Activated T-helper 1 cell treated with anti-CD3 and anti-CD28 coated beads, Interleukin-12 subunit alpha, Interleukin-12 subunit beta, Interleukin-2, Interleukin-4 antibody, amounts not matched to agents 30 ng/mL and 10 ng/mL and 1 ng/mL, durations not matched to agents 14 hours and 24 hours and 36 hours (primary cell): Measurements from ENCODE around the gene SNX7. TPM values are rescaled to one million over a fixed set of nuclear protein-coding genes. Genes with fewer than 3 reads are reported as not detected.

Experiments
- DNase-seq: peaks from one replicate; pipeline ENCODE4 v3.0.0; 2021; ENCODE audit warnings: low spot score
- H3K27ac Mint-ChIP-seq: one replicate; pipeline ENCODE4 v1.8.0; 2021; ENCODE audit warnings: mild to moderate bottlenecking, mixed read lengths
- H3K27me3 Mint-ChIP-seq: one replicate; pipeline ENCODE4 v1.8.0; 2022; ENCODE audit warnings: mild to moderate bottlenecking, moderate library complexity, mixed read lengths; ENCODE audit not compliant: insufficient read depth
- H3K36me3 Mint-ChIP-seq: one replicate; pipeline ENCODE4 v1.8.0; 2021; ENCODE audit warnings: low read depth, mixed read lengths
- H3K4me1 Mint-ChIP-seq: one replicate; pipeline ENCODE4 v1.8.0; 2021; ENCODE audit warnings: low read depth, mixed read lengths
- H3K4me3 Mint-ChIP-seq: one replicate; pipeline ENCODE4 v1.8.0; 2021; ENCODE audit warnings: mild to moderate bottlenecking, moderate library complexity, mixed read lengths
- H3K9me3 Mint-ChIP-seq: one replicate; pipeline ENCODE4 v1.8.0; 2021; ENCODE audit warnings: mixed read lengths
- intact Hi-C: fragments of 100-400 bp; cut with micrococcal nuclease; formaldehyde crosslinking; loops from one replicate; pipeline ENCODE4 v1.15.1; 2024
- total RNA-seq: library from RNA; stranded (reverse); gene quantifications from 2 replicates; pipeline ENCODE4 v1.2.3, GENCODE V29; 2022

The SNX7 gene, protein sequence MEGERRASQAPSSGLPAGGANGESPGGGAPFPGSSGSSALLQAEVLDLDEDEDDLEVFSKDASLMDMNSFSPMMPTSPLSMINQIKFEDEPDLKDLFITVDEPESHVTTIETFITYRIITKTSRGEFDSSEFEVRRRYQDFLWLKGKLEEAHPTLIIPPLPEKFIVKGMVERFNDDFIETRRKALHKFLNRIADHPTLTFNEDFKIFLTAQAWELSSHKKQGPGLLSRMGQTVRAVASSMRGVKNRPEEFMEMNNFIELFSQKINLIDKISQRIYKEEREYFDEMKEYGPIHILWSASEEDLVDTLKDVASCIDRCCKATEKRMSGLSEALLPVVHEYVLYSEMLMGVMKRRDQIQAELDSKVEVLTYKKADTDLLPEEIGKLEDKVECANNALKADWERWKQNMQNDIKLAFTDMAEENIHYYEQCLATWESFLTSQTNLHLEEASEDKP
- total RNA-seq, result not detected in 2 replicates

DNA sequence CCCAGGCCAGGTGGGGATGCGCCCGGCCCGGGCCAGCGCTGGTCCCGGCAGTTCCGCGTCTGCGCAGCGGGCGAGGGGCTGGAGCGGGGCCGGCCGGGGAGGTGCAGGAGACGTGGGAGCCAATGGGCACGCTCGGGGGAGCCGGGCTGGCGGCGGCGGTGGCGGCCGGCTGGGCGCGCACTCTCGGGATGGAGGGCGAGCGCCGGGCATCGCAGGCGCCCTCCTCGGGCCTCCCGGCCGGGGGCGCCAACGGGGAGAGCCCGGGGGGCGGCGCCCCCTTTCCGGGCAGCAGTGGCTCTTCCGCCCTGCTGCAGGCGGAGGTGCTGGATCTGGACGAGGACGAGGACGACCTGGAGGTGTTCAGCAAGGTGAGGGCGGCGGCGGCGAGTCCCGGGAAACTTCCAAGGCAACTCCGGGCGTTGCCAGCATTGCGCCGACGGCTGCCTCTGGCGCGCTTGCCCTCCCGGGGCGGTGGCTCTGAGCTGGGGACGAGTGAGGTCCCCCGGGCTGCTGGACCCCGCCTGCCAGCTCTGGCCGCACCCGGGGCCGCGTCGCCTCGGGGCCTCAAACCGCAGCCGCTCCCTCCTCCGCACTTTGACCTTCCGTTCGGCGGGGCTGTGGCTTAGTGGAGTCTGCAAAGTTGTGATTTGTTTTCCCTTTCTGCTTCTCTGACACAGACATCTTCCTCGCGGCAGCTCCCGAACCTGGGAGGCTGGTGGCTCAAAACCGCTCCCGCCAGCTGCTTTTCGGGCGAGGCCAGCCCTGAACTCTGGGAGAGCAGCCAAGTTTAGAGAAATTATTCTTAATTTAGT is at the start of gene SNX7:
TSS of gene SNX7 (plus strand) at position 178 of the 812 bp plus-strand sequence. CDS start at position 189, 11 bp downstream.
- H3K27me3 Mint-ChIP-seq, result peaks cover 31% of the 10 kb centered on the region
- peak within 1 kb of the TSS; percentile 70 for H3K4me3 Mint-ChIP-seq
- no peaks in the 10 kb centered on the region for H3K36me3 Mint-ChIP-seq
- peaks cover 11% of the 10 kb centered on the region for H3K4me1 Mint-ChIP-seq
- intact Hi-C loops, result no loop called here
- no peak for DNase-seq
- no peaks in the 10 kb centered on the region for H3K9me3 Mint-ChIP-seq
- H3K27ac Mint-ChIP-seq, result no peak within 1 kb of the TSS

DNA sequence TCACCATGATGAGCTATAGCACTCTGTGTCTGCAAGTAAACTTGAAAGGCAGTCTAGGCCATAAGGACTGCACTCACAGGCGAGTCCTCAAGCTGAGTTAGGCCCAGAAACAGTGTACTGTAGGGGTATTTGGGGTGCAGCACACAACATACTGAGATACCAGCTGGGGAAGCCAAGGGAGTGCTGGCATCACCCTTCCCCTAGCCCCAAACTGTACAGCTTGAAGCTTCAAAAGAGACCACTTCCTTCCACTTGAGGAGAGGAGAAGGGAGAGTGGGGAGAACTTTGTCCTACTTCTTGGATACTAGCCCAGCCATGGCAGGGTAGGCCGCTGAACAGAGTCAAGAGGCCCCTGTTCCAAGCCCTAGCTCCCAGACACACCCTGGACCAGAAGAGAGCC is 24.2 kb upstream of the SNX7 start:
- Mint-ChIP-seq H3K36me3 (no peaks in the 10 kb centered on the region), H3K9me3 (peaks cover 7% of the 10 kb centered on the region), H3K4me3 (no peak overlapping the region), H3K27me3 (no peaks in the 10 kb centered on the region), H3K4me1 (no peaks in the 10 kb centered on the region), H3K27ac (no peak overlapping the region)
- intact Hi-C loops, result no loop called here
- no peak for DNase-seq

DNA sequence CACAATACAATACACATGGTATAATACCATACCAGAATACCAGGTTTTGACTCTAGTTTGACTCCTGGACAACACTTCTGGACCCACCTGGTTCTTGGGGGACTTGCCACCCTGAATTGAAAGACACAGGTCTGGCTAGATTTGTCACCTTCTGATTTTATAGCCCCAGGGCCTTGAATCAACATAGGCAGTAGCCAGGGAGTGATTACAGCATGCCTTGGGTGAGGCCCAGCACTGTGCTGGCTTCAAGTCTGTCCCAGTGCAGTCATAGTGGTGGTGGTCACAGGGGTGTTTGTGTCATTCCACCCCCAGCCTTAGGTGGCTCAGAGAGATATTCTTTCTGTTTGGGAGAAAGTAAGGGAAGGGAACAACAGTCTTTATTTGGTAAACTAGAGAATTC is 23.3 kb upstream of the SNX7 start:
- H3K4me3 Mint-ChIP-seq, result no peak overlapping the region
- H3K9me3 Mint-ChIP-seq, result peaks cover 7% of the 10 kb centered on the region
- no peak overlapping the region for H3K27ac Mint-ChIP-seq
- no peaks in the 10 kb centered on the region for H3K36me3 Mint-ChIP-seq
- no peaks in the 10 kb centered on the region for H3K4me1 Mint-ChIP-seq
- intact Hi-C loops, result no loop called here
- no peaks in the 10 kb centered on the region for H3K27me3 Mint-ChIP-seq
- DNase-seq, result no peak

DNA sequence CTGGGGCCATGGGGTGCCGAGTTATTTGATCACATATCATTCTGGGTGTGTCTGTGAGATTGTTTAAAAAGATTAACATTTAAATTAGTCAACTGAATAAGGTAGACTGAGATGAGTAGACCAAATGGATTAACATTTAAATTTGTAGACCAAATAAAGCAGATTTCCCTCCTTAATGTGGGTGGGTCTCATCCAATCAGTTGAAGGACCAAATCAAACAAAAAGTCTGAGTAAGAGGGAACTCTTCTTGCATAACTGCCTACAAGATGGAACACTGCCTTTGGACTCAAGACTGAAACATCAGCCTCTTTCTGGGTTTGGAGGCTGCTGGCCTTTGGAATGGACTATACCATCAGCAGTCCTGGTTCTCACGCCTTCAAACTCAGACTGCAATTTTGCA is 17.0 kb upstream of the SNX7 start:
- peaks cover 7% of the 10 kb centered on the region for H3K9me3 Mint-ChIP-seq
- H3K27ac Mint-ChIP-seq, result no peak overlapping the region
- no peaks in the 10 kb centered on the region for H3K36me3 Mint-ChIP-seq
- no peaks in the 10 kb centered on the region for H3K27me3 Mint-ChIP-seq
- intact Hi-C loops, result no loop called here
- DNase-seq, result no peak
- H3K4me3 Mint-ChIP-seq, result no peak overlapping the region
- no peaks in the 10 kb centered on the region for H3K4me1 Mint-ChIP-seq

DNA sequence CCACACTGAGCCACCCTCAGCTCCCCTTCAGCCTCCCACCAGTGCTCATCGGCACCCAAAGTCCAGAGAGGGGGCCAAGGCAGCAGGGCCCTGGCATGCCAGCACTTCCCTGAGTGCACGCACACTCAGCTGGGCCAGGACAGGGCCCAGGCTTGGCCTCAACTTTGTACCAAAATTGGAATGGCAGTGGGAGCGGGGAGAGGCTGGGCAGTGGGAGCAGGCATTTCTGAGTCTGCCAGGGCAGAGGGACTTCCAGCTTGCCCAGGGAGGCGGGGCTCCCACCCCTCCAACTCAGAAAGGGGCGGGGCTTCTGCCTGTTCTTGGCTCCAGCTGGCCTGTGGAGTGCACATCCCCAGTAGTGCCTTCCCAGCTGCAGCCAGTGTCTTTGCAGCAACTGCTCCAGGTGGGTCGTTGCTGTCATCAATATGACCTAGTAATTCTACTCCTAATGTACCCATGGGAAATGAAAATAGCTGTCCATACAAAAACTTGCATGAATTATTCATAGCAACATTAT is 10.3 kb upstream of the SNX7 start:
- DNase-seq, result no peak

DNA sequence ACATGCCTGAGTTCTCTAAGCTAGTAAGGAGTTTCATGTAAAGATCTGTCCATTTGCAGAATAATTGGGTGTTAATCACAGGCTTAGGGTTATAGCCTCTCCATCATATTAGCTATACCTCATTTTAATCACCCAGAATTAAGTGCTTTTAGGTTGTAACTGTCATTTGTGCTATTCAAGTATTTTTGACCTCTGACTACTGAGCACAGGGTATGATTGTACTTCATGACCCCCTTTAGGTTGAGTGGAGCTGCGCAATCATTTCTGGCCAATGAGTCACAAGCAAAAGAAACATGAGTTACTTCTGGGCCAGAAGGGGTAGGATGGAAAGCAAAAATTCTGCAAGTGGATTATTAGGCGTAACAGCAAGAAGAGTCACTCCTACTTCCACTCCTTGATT is 8.4 kb upstream of the SNX7 start:
- Mint-ChIP-seq H3K27ac (no peak overlapping the region), H3K4me1 (no peaks in the 10 kb centered on the region), H3K9me3 (no peaks in the 10 kb centered on the region), H3K27me3 (peaks cover 2% of the 10 kb centered on the region), H3K36me3 (no peaks in the 10 kb centered on the region), H3K4me3 (no peak overlapping the region)
- intact Hi-C loops, result no loop called here
- no peak for DNase-seq

More for the DNA sequence above, 10.3 kb upstream of the SNX7 start:
- no peaks in the 10 kb centered on the region for H3K36me3 Mint-ChIP-seq
- intact Hi-C loops, result no loop called here
- H3K4me3 Mint-ChIP-seq, result no peak overlapping the region
- H3K4me1 Mint-ChIP-seq, result no peaks in the 10 kb centered on the region
- no peak overlapping the region for H3K27ac Mint-ChIP-seq
- H3K27me3 Mint-ChIP-seq, result no peaks in the 10 kb centered on the region
- no peaks in the 10 kb centered on the region for H3K9me3 Mint-ChIP-seq

DNA sequence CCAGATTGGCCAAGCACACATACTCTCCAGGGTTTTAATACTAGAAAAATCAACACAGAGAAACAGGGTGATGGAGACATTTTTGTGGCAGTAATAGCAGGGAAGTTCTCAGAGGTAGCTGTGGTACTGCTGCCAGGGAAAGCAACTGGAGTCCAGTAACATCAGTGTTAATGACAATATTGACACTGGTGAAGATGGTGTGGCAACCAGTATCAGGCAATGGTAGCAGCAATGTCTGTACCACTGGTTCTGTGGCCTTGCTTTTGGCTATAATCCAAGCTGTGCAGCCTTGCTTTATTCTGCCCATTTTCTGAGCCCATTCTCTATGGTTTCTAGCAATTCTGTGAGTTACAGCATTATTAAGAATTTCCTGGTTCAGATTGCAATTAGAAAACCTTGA is 1.6 kb upstream of the SNX7 start:
- Mint-ChIP-seq H3K9me3 (no peaks in the 10 kb centered on the region), H3K27me3 (peaks cover 31% of the 10 kb centered on the region), H3K4me3 (no peak overlapping the region), H3K36me3 (no peaks in the 10 kb centered on the region), H3K27ac (peak overlapping the region; percentile 47), H3K4me1 (peaks cover 11% of the 10 kb centered on the region)
- no peak for DNase-seq
- intact Hi-C loops, result no loop called here

DNA sequence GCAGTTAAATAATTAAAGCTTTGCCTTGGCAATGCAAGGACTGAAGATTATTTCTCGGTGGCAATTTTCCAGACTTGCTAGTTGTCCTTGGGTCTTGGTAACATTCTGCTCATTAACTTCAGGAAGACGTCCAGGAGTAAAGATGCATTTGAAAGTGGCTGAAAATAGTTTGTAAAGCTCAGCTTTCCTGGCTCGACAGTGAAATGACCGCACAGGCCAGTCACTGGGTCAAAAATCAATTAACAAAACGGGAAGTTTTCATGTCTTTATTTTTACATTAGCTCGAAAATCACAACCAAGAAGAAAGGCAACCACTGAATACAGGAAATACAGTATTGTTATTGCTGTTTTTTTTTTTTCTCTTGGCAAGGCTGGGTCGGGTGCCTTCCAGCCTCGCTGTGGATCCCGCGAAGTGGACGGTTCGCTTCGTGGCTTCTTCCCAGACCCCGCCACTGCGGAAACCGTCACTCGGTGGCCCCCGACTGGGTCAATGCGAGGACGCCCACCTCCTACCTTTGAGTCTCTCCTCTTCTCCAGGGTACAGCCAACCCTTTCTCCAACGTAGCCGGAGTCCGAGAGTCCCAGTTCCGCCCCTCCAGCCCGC is 479 bp upstream of the SNX7 start:
- Mint-ChIP-seq H3K4me3 (peak overlapping the region; percentile 61), H3K4me1 (peaks cover 11% of the 10 kb centered on the region), H3K9me3 (no peaks in the 10 kb centered on the region), H3K36me3 (no peaks in the 10 kb centered on the region), H3K27me3 (peaks cover 31% of the 10 kb centered on the region), H3K27ac (no peak overlapping the region)
- intact Hi-C loops, result no loop called here
- DNase-seq, result no peak

DNA sequence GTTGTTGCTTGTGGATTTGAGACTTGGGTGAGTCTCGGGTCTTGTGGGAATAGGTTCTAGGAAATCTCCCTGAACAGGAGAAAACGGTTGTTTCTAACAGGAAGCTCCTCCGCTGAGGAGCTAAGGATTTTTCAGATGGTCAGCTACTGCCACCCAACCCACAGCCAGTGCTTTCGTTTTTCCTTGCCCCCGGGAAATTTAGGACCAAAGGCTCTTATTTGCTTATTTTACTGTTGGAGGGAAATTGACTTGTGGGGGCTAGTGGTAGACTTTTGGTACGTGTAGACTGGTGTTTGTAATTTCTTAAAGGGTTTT is 792 bp downstream of the SNX7 start:
- no peak for DNase-seq
- Mint-ChIP-seq H3K27ac (no peak overlapping the region), H3K27me3 (peaks cover 31% of the 10 kb centered on the region), H3K36me3 (no peaks in the 10 kb centered on the region), H3K9me3 (no peaks in the 10 kb centered on the region), H3K4me3 (peak overlapping the region; percentile 70), H3K4me1 (peaks cover 11% of the 10 kb centered on the region)
- intact Hi-C loops, result no loop called here

DNA sequence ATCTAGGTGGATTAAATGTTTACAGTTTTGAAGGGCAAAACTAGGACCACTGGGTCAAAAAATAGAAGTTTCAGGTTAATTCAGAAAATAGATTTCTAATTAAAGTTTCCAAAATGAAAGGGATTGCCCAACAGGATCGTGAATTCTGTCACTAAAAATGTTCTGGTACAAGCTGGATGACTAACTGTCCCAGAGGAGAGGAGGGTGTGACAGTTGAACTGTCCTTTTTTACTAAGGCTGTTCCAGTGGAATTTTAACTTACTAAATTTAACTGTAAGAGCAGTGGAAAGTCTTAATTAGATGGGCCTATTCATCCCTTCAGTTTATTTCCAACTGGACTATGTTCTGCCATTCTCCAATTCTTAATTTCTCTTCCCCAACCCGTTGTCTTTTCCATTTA is 7.2 kb downstream of the SNX7 start:
- DNase-seq, result no peak
- Mint-ChIP-seq H3K27me3 (peaks cover under 1% of the 10 kb centered on the region), H3K4me1 (no peaks in the 10 kb centered on the region), H3K9me3 (no peaks in the 10 kb centered on the region), H3K27ac (no peak overlapping the region), H3K4me3 (no peak overlapping the region), H3K36me3 (no peaks in the 10 kb centered on the region)
- intact Hi-C loops, result no loop called here

DNA sequence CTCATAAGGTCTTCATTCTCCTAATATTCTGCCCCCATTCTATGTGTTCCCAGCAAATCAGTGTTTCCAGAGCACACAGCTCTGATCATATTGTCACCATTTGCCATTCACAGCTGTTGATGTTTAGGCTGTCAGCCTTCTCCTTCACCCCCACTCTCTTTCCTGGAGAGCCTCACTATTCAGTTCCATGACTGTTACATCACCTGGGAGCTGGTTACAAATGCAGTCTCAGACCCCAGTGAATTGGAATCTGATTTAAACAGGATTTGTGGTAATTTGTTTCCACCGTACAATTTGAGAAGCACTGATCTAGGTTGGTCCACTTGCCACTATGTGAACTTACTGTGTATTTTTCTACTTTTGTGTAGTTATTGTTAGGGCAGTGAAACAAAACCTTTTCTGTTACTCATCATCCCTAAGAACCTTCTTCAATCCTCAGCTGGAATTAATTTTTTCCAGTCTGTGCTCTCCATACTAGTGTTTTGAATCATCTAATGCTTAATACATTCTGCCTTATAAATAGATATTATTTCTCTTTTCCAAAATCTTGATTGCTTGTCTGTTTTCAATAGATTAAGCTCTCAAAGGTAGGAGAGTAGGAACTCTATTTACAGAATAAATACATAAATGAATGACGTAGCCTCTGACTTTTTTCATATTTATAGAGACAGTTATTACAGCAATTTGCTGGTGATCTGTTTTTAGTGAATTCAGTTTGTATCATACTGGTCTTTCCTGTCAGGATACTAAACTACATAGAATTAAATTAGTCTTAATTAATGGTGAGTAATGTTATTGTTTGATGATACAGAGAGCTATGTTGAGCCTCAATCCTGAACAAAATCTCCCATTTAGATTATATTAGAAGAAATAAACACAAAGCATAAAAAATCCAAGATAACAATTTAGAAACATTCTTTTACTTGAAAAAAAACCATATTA is 8.1 kb downstream of the SNX7 start:
- Mint-ChIP-seq H3K36me3 (no peaks in the 10 kb centered on the region), H3K4me1 (no peaks in the 10 kb centered on the region), H3K27me3 (no peaks in the 10 kb centered on the region), H3K9me3 (no peaks in the 10 kb centered on the region), H3K4me3 (no peak overlapping the region), H3K27ac (no peak overlapping the region)
- intact Hi-C loops, result no loop called here
- DNase-seq, result no peak

DNA sequence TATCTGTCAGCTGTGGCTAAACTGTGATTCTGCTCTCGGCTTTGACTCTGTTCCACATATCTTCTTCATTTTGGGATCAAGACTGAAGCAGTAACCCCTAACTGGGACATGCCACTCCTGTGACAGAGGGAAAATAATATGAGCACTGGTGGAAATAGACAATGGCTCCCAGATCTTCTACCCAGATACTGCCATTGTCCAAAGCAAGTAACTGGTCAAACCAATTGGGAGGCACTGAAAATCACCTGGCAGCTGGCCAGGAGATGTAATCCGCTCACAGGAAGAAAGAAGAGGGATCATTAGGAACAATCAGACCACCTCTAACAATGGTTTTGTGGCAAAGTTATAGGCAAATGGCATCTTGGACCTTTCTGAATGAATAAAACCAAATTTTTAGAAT is 10.7 kb downstream of the SNX7 start:
- H3K9me3 Mint-ChIP-seq, result no peaks in the 10 kb centered on the region
- H3K36me3 Mint-ChIP-seq, result no peaks in the 10 kb centered on the region
- intact Hi-C loops, result no loop called here
- no peaks in the 10 kb centered on the region for H3K27me3 Mint-ChIP-seq
- no peak overlapping the region for H3K27ac Mint-ChIP-seq
- no peaks in the 10 kb centered on the region for H3K4me1 Mint-ChIP-seq
- DNase-seq, result no peak
- H3K4me3 Mint-ChIP-seq, result no peak overlapping the region
